Neural cell (in vitro differentiated cells): ENCODE results near the gene LMOD1.

ENCODE experiments used
- EZH2 ChIP-seq: fragments of 200-600, 300-800 bp; shearing (Covaris generic), sonication (generic); IDR thresholded peaks from 2 replicates; pipeline ENCODE4 v1.6.1; 2014; ENCODE audit warnings: antibody characterized with exemption, low read length, borderline replicate concordance, mild to moderate bottlenecking; ENCODE audit not compliant: insufficient read depth, poor library complexity, severe bottlenecking
- POLR2AphosphoS5 ChIP-seq: IDR thresholded peaks from 2 replicates; pipeline ENCODE4 v1.6.1; 2012
- RAD21 ChIP-seq: fragments of 450-650 bp; conservative IDR thresholded peaks from 2 replicates; pipeline ENCODE4 v1.6.1; 2014; ENCODE audit warnings: antibody characterized with exemption, mild to moderate bottlenecking, moderate library complexity
- TF ChIP-seq, protein P1 (sequence below): fragments of 450-650 bp; IDR thresholded peaks from 2 replicates; pipeline ENCODE4 v1.5.1; 2014; ENCODE audit warnings: antibody characterized with exemption, mild to moderate bottlenecking, moderate library complexity; ENCODE audit not compliant: poor library complexity, severe bottlenecking

DNA sequence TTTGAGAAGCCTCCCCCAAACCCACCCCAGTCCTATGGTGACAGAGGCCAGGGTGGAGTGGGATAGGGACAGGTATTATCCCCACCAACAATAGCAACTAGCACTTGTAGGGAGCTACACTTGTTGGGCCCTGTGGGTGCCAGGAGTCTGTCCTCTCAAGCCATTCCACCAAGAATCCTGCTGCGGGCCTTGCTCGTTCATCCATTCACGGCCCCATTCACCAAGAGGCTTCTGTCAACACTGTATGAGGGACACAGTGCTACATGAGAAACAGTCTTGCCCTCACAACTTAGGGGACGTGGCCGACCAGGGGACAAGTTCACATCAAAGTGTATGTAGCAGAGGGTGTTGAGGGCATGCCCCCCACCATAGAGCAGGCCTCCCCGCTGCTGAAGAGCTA, 38.7 kb downstream of the LMOD1 start:
- TF ChIP-seq, protein P1, sequence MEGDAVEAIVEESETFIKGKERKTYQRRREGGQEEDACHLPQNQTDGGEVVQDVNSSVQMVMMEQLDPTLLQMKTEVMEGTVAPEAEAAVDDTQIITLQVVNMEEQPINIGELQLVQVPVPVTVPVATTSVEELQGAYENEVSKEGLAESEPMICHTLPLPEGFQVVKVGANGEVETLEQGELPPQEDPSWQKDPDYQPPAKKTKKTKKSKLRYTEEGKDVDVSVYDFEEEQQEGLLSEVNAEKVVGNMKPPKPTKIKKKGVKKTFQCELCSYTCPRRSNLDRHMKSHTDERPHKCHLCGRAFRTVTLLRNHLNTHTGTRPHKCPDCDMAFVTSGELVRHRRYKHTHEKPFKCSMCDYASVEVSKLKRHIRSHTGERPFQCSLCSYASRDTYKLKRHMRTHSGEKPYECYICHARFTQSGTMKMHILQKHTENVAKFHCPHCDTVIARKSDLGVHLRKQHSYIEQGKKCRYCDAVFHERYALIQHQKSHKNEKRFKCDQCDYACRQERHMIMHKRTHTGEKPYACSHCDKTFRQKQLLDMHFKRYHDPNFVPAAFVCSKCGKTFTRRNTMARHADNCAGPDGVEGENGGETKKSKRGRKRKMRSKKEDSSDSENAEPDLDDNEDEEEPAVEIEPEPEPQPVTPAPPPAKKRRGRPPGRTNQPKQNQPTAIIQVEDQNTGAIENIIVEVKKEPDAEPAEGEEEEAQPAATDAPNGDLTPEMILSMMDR: no peak
- TF ChIP-seq EZH2 (no peak), RAD21 (no peak), POLR2AphosphoS5 (no peak)
